ENCODE results near the gene CD109.

Gene CD109

DNA sequence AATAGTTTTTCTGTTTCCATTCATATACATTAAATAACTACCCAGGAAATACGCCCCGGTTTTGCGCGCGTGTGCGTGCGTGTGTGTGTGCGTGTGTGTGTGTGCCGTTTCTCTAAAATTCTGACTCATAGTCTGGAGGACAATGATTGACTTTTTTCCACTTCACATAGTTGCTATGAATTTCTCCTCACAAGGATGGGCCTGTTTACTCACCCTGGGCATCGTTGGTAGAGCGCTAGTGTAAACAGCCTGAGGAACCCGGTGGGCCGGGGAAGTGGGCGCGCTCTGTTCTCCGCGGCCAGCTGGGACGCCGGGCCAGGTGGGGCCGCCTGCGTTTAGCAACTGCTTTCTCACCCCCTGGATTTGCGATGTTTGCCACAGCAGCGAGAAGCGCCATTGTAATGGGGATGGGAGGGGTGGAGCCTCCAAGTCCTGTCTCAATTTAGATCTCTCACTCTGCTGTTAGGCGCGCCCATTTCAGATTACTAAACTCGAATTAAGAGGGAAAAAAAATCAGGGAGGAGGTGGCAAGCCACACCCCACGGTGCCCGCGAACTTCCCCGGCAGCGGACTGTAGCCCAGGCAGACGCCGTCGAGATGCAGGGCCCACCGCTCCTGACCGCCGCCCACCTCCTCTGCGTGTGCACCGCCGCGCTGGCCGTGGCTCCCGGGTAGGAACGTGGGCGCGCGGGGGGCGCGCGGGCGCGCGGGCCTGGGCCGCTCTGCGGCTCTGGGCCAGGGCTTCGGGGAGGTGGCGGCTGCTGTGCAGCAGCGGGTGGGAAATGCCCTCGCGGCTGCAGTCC is at the start of gene CD109:
Gene CD109, plus strand, starts transcription at position 585 of the 803 bp plus-strand sequence. Its CDS starts 13 bp downstream, at position 598.
- H3K4me3 ChIP-seq (ENCODE audit: low read depth, low read length): peak within 1 kb of the TSS; percentile 65
- no peak for TF ChIP-seq CTCF (IDR thresholded peaks at IDR 0.05; ENCODE audit: low read depth, low read length)

GRCh38 chr6:73648166-73648565 is 47.8 kb upstream of the CD109 start:
- H3K4me3 ChIP-seq (ENCODE audit: low read depth, low read length): no peak overlapping the region
- TF ChIP-seq CTCF (IDR thresholded peaks at IDR 0.05; ENCODE audit: low read depth, low read length): no peak

GRCh38 chr6:73649783-73650182 is 46.2 kb upstream of the CD109 start:
- H3K4me3 ChIP-seq (ENCODE audit: low read depth, low read length): no peak overlapping the region
- TF ChIP-seq CTCF (IDR thresholded peaks at IDR 0.05; ENCODE audit: low read depth, low read length): no peak

- no peak for TF ChIP-seq CTCF (IDR thresholded peaks at IDR 0.05; ENCODE audit: low read depth, low read length)
- peak overlapping the region; percentile 96 for H3K4me3 ChIP-seq (ENCODE audit: low read depth, low read length)
These were observed 43.1 kb upstream of the CD109 start for GRCh38 chr6:73652637-73653570.

- TF ChIP-seq CTCF (IDR thresholded peaks at IDR 0.05; ENCODE audit: low read depth, low read length): no peak
- H3K4me3 ChIP-seq (ENCODE audit: low read depth, low read length): peak within 1 kb of the TSS; percentile 96
These were observed 42.2 kb upstream of the CD109 start, which contains the start of gene SLC17A5 for GRCh38 chr6:73653571-73654424. TSS of gene SLC17A5 (minus strand) at chr6:73653992. CDS start at chr6:73653886, 106 bp downstream.

DNA sequence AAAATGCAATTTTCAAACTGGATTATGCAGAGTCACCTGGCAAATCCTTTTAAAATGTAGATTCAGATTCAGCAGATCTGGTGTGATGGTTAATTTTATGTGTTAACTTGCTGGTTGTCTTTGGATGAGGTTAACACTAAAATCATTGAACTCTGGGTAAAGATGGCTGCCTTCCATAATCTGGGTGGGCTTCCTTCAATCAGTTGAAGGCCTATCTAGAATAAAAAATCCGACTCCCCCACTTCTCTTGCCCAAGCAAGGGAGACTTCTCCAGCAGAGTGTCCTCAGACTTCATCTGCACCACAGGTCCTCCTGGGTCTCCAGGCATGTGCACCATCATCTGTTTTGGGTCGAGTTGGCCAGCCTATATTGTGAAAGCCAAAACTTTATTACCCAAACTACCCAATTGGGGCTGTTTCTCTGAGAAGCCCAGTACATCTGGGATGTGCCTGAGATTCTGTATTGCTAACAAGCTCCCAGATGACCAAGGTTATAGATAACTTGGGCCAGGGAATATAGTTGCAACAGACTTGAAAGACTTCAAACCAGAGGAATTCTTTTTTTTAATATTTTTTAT is 40.6 kb upstream of the CD109 start:
- no peak for TF ChIP-seq CTCF (IDR thresholded peaks at IDR 0.05; ENCODE audit: low read depth, low read length)
- no peak overlapping the region for H3K4me3 ChIP-seq (ENCODE audit: low read depth, low read length)
